Activated CD4-positive, alpha-beta memory T cell treated with anti-CD3 and anti-CD28 coated beads for 36 hours (primary cell): ENCODE measurements around the gene RGPD8. TPM values are rescaled to one million over a fixed set of nuclear protein-coding genes. Genes with fewer than 3 reads are reported as not detected.
A peak's percentile ranks its signal among the peaks of the same experiment; 100 is the strongest.
"Not testable (repeated sequence)": the region's sequence is repeated elsewhere in the genome, so short reads cannot be mapped to it uniquely, and the experiment has no call there.

Experiments
- CTCF ChIA-PET: fragments of 350-600 bp; sonication (Branson Sonifier 250); formaldehyde crosslinking; loops from one replicate; lab custom pipeline; 2021; ENCODE audit warnings: antibody characterized with exemption, inconsistent platforms; lab: Charles Lee
- POLR2A ChIA-PET: fragments of 350-600 bp; sonication (Branson Sonifier 250); formaldehyde crosslinking; loops from one replicate; lab custom pipeline; 2021; ENCODE audit warnings: antibody characterized with exemption; lab: Charles Lee
- DNase-seq: peaks from one replicate; pipeline ENCODE4 v3.0.0-alpha.2; 2020
- H3K27ac Mint-ChIP-seq: one replicate; pipeline ENCODE4 v1.8.0; 2021; ENCODE audit warnings: mixed read lengths
- H3K27me3 Mint-ChIP-seq: one replicate; pipeline ENCODE4 v1.8.0; 2021; ENCODE audit warnings: mixed read lengths
- H3K36me3 Mint-ChIP-seq: one replicate; pipeline ENCODE4 v1.8.0; 2021; ENCODE audit warnings: mixed read lengths
- H3K4me1 Mint-ChIP-seq: one replicate; pipeline ENCODE4 v1.8.0; 2021; ENCODE audit warnings: low read depth, mixed read lengths
- H3K4me3 Mint-ChIP-seq: one replicate; pipeline ENCODE4 v1.8.0; 2021; ENCODE audit warnings: mild to moderate bottlenecking, mixed read lengths
- H3K9me3 Mint-ChIP-seq: one replicate; pipeline ENCODE4 v1.8.0; 2021; ENCODE audit warnings: mixed read lengths
- intact Hi-C: fragments of 100-400 bp; cut with micrococcal nuclease; formaldehyde crosslinking; loops from one replicate; pipeline ENCODE4 v1.15.1; 2023
- total RNA-seq, 2 experiments: library from RNA; stranded (reverse); gene quantifications; one replicate each; pipeline ENCODE4 v1.2.3, GENCODE V29; 2021

RGPD8 gene
- total RNA-seq, 2 experiments from 2014 or later, result 14.7 to 16.0 TPM

DNA sequence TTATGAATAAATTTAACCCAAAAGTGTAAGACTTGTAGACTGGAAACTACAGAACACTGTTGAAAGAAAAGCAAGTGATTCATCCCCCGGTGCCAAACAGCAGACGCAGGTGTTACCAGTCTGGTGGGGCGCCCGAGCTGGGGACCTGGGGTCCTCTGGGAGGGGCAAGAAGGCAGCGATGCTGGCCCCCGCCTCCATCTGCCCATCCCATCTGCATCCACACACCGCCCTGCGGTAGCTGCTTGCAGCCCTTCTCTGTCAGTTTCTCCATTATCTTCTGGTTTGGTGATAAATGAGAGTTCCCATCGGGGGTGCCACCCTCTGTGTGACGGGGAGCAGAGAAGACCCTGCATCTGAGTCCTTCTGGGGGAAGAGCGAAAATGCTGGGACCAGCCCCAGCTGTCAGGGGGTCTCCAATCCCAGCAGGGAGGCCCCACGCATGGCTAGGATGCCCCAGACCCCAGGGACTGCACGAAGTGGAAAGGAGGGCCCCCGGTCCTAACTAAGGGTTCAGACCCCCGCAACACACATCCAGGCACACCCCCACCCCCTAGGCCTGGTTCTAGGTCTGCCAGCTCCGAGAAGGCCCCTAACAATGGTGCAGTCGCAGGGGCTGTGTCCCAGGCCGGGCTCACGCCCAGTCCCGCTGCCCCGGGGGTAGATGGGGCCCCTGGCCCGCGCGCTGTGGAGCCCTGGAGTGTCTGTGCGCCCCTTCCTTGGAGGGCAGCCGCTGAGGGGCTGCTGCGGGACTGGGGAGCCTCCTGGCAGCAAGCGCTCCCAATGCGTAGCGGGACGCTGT is 686 bp upstream of the RGPD8 start:
- no peak overlapping the region for H3K4me3 Mint-ChIP-seq
- no peak overlapping the region for H3K27ac Mint-ChIP-seq
- peaks cover 9% of the 10 kb centered on the region for H3K27me3 Mint-ChIP-seq
- H3K4me1 Mint-ChIP-seq, result peaks cover 14% of the 10 kb centered on the region
- no peaks in the 10 kb centered on the region for H3K36me3 Mint-ChIP-seq
- ChIA-PET POLR2A (no interaction called here), CTCF (interaction anchor here (1.3 kb wide), 1 partner anchor 313 kb away, joined by 6 read pairs; no protein-coding TSS in a partner anchor)
- intact Hi-C loops, result loop anchor here (1.0 to 5.0 kb wide), 4 partner anchors 48 to 387 kb away; partner anchors contain the start of gene TTL
- DNase-seq, result no peak
- H3K9me3 Mint-ChIP-seq, result no peaks in the 10 kb centered on the region

DNA sequence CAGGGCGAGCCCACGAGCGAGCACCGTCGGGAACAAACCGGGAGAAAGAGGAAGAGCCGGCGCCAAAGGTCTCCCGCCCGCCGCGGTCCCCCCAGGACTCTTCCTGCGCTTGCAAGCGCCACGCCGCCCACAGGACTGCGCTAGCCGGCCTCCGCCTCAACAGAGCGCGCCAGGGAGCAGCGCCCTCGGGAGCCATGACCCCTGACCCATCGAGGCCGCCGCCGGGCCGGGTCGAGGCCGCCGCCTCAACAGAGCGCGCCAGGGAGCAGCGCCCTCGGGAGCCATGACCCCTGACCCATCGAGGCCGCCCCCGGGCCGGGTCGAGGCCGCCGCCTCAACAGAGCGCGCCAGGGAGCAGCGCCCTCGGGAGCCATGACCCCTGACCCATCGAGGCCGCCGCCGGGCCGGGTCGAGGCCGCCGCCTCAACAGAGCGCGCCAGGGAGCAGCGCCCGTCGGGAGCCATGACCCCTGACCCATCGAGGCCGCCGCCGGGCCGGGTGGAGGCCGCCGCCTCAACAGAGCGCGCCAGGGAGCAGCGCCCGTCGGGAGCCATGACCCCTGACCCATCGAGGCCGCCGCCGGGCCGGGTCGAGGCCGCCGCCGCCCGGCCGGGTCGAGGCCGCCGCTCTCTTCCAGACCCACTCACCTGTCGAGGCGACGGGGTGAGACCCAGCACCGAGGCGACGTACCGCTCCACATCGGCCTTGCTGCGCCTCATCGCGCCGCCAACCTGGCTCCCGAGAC is 538 bp downstream of the RGPD8 start:
- peak overlapping the region; percentile 83 for H3K4me3 Mint-ChIP-seq
- H3K9me3 Mint-ChIP-seq, H3K36me3 Mint-ChIP-seq, H3K27me3 Mint-ChIP-seq, POLR2A ChIA-PET: not testable (repeated sequence)
- intact Hi-C loops, result loop anchor here (1.0 to 5.0 kb wide), 4 partner anchors 49 to 386 kb away; partner anchors contain the start of gene TTL
- peak overlapping the region; percentile 76 for H3K27ac Mint-ChIP-seq
- peaks cover 14% of the 10 kb centered on the region for H3K4me1 Mint-ChIP-seq
- peak; percentile 61 for DNase-seq
- CTCF ChIA-PET, result interaction anchor here (0.7 to 1.3 kb wide), 4 partner anchors 164 to 540 kb away, joined by 3 to 6 read pairs (median 4); no protein-coding TSS in a partner anchor

DNA sequence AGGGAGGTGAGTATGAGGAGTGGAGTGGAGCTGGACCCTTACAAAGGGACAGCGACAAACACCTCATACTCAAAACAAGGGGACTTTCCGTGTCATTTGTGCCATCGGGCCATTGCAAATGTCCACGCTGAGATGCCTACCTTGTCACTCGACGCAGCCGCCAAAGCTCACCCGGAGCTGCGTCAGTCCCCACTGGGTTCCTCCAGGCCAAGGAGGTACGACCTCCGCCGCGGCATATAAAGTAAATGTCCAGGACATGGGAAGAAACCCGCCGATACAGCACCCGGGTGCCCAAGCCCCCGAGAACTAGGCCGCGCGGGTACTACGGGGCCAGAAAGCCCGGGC is 1.1 kb downstream of the RGPD8 start:
- DNase-seq, result peak; percentile 21
- CTCF ChIA-PET, result interaction anchor here (0.7 to 1.1 kb wide), 3 partner anchors 172 to 540 kb away, joined by 3 to 5 read pairs (median 4); no protein-coding TSS in a partner anchor
- H3K9me3 Mint-ChIP-seq, H3K36me3 Mint-ChIP-seq, H3K27me3 Mint-ChIP-seq, POLR2A ChIA-PET: not testable (repeated sequence)
- peak overlapping the region; percentile 83 for H3K4me3 Mint-ChIP-seq
- H3K27ac Mint-ChIP-seq, result peak overlapping the region; percentile 76
- H3K4me1 Mint-ChIP-seq, result peaks cover 14% of the 10 kb centered on the region
- intact Hi-C loops, result loop anchor here (2.0 to 5.0 kb wide), 3 partner anchors 50 to 385 kb away; partner anchors contain the start of gene TTL

DNA sequence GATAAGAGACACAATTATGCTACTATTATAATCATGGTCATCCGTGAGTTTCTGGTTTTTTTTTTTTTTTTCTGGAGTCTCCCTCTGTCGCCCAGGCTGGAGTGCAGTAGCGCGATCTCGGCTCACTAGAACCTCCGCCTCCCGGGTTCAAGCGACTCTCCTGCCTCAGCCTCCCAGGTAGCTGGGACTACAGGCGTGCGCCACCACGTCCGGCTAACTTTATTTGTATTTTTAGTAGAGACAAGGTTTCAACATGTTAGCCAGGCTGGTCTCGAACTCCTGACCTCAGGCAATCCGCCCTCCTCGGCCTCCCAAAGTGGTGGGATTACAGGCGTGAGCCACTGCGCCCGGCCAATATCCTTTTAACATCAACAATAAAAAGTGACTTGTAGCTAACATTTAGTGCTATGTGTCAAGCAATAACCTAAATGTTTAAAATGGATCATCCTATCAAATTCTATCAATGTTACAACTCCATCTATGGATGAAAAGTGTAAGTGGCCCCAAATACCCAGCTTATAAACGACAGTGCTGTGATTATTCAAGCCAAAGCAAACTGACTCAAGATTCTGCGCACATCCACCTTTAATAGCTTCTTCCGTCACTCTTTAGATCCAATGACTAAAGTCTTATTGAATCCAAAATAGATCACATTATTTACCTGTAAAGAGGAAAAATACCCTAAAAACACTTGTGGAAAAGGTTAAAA is 1.7 kb downstream of the RGPD8 start:
- H3K9me3 Mint-ChIP-seq, H3K27me3 Mint-ChIP-seq, POLR2A ChIA-PET, DNase-seq, H3K36me3 Mint-ChIP-seq: not testable (repeated sequence)
- intact Hi-C loops, result loop anchor here (2.0 to 5.0 kb wide), 3 partner anchors 51 to 384 kb away; partner anchors contain the start of gene TTL
- CTCF ChIA-PET, result interaction anchor here (0.7 to 1.1 kb wide), 3 partner anchors 171 to 539 kb away, joined by 3 to 5 read pairs (median 4); no protein-coding TSS in a partner anchor
- peak overlapping the region; percentile 49 for H3K27ac Mint-ChIP-seq
- peak overlapping the region; percentile 83 for H3K4me3 Mint-ChIP-seq
- H3K4me1 Mint-ChIP-seq, result peaks cover 14% of the 10 kb centered on the region

DNA sequence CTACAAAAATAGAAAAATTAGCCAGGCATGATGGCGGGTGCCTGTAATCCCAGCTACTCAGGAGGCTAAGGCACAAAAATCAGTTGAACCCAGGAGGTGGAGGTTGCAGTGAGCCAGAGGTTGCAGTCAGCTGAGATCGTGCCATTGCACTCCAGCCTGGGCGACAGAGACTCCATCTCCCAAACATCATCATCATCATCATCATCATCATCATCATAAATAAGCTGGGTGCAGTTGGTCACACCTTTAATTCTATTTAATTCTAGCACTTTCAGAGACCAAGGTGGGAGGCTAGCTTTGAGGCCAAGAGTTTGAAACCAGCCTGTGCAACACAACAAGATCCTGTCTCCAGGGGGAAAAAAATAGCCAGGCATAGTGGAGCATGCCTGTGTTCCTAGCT is 8.9 kb downstream of the RGPD8 start:
- H3K27ac Mint-ChIP-seq, CTCF ChIA-PET, intact Hi-C loops, H3K4me1 Mint-ChIP-seq, H3K4me3 Mint-ChIP-seq, POLR2A ChIA-PET, DNase-seq, H3K9me3 Mint-ChIP-seq, H3K27me3 Mint-ChIP-seq, H3K36me3 Mint-ChIP-seq: not testable (repeated sequence)

DNA sequence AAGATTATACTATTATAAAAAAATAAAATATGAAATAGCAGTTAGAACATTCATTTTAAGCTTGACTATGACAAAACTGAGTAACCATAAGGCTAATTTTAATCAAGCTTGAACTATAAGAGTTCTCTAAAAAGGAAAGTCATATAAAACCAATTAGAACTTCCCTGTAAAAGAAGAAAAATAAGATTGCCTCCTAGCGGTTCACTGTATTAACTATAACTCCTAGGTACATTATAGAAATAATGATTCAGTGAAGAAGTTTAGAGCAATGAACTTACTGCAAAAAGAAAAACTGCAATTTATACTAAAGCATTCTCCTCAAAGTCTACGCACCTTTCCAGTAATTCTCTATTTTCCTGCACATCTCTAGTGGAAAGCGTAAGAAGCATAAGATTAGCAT is 16.6 kb downstream of the RGPD8 start:
- H3K27me3 Mint-ChIP-seq, POLR2A ChIA-PET, H3K27ac Mint-ChIP-seq, intact Hi-C loops, CTCF ChIA-PET, H3K4me3 Mint-ChIP-seq, H3K36me3 Mint-ChIP-seq, DNase-seq, H3K4me1 Mint-ChIP-seq, H3K9me3 Mint-ChIP-seq: not testable (repeated sequence)

DNA sequence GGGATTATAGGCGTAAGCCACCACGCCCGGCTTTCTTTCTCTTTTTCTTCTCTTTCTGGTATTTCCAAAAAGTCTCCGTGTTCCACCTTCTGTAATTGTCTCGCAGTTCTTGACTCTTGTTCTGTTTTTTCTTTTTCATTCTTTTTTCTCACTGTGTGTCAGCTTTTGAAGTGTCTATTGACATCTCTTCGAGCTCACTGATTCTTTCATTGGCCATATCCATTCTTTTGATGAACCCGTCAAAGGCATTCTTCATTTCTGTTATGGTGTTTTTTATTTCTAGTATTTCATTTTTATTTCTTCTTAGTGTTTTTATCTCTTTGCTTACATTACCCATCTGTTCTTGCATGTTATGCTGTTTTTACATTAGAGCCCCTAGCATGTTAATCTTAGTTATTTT is 73.4 kb downstream of the RGPD8 start:
- H3K4me1 Mint-ChIP-seq, H3K9me3 Mint-ChIP-seq, CTCF ChIA-PET, H3K27ac Mint-ChIP-seq, DNase-seq, H3K36me3 Mint-ChIP-seq, POLR2A ChIA-PET, intact Hi-C loops, H3K27me3 Mint-ChIP-seq, H3K4me3 Mint-ChIP-seq: not testable (repeated sequence)

DNA sequence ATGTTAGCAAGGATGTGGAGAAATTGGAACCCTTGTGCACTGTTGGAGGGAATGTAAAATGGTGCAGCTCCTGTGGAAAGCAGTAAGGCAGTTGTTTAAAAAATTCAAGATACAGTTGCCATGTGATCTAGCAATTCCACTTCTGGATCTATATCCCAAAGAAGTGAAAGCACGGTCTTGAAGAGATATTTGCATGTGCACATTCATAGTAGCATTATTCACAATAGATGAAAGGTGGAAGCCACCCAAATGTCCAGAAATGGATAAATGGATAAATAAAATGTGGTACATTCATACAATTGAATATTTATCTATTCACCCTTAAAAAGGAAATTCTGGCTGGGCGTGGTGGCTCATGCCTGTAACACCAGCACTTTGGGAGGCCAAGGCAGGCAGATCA is 79.1 kb downstream of the RGPD8 start:
- H3K9me3 Mint-ChIP-seq, DNase-seq, H3K27ac Mint-ChIP-seq, CTCF ChIA-PET, POLR2A ChIA-PET, H3K4me3 Mint-ChIP-seq, H3K4me1 Mint-ChIP-seq, intact Hi-C loops, H3K36me3 Mint-ChIP-seq, H3K27me3 Mint-ChIP-seq: not testable (repeated sequence)

DNA sequence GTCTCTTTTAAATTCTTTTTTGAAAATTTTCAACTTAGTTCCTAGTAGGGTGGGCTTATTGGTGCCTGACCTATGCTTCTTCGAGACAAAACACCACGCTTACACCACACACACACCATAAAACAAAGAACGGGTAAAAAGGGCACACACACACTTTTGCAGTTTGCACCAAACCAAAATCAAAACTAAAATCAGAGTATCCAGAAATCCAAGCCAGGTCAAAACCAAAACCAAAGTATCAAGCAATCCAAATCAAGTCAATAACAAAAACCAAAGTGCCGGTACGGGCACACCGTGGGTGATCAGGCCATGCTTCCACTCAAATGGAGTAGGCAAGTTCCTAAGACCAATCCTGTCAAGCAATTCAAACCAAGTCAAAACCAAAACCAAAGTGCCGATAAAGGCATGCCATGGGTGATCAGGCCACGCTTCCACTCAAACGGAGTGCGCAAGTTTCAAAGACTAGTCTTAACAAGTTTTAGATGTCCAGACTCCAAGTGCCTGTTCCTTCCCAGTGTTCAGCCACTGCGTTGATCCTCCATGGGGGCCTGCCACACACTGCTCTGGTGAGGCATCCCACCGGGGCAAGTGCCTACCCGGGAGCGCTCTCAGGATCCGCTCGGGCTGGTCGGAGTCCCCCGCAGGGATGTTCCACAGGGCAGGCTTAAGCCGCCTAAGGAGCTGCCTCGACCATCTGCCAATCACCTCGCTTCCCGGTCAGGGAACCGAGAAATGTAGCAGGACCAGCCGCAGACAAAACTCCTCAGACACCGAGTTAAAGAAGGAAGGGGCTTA is 80.4 kb downstream of the RGPD8 start:
- CTCF ChIA-PET, POLR2A ChIA-PET, H3K27me3 Mint-ChIP-seq, H3K4me3 Mint-ChIP-seq, H3K36me3 Mint-ChIP-seq, H3K27ac Mint-ChIP-seq, intact Hi-C loops, H3K4me1 Mint-ChIP-seq, DNase-seq, H3K9me3 Mint-ChIP-seq: not testable (repeated sequence)

DNA sequence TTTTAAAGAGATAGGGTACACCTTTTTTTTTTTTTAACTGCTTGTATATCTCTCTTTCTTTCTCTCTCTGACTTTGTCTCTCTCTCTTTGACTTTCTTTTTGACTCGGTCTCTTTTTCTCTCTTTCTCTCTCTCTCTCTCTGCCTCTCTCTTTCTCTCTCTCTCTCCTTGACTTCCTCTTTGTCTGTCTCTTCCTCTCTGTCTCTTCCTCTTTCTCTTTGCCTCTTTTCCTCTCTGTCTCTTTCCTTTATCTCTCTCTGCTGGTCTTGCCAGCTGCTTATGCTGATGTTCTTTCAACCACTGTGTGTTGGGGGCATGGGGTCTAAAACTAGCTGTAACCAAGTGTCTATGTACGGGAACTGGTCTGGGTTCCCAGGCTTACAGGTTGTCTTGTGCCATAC is 81.2 kb downstream of the RGPD8 start:
- intact Hi-C loops, H3K27me3 Mint-ChIP-seq, DNase-seq, POLR2A ChIA-PET, H3K36me3 Mint-ChIP-seq, CTCF ChIA-PET, H3K9me3 Mint-ChIP-seq, H3K27ac Mint-ChIP-seq, H3K4me3 Mint-ChIP-seq, H3K4me1 Mint-ChIP-seq: not testable (repeated sequence)
